GM19463 (cell line): ENCODE measurements around the gene PPP2R2C.

Experiments
- ATAC-seq: cut with Tn5 transposase; IDR thresholded peaks from one replicate; pipeline ENCODE4 v1.9.1; 2021; ENCODE audit warnings: mild to moderate bottlenecking, moderate library complexity; ENCODE audit not compliant: unreplicated experiment

PPP2R2C gene

DNA sequence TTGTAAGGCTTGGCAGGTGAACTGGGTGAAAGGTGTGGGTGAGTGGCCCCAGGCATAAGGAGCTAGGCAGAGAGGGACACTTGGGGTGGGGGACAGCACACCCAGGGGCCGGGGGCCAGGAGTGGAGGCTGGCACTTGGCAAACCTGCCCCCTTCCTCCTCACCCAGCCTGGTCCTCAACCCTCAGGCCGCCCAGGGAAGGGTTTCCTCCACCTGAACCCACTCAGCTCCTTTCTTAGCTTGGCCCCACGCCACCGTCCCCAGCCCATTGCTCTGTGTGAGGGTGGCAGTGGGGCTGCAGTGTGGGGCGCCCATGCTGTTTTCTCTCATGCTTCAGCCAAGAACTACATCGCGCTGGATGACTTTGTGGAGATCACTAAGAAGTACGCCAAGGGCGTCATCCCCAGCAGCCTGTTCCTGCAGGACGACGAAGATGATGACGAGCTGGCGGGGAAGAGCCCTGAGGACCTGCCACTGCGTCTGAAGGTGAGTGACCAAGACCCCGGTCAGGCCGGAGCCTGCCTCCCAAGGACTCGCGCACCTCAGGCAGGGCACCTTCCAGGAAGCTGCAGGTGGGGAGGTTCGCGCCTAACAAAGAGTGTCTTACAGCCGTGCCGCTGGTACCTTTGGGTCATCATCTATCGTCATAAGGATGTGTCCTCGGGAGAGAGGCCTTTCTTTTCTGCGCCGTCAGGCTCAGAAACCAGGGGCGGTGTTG is 177.6 kb downstream of the PPP2R2C start:
- no peak for ATAC-seq

DNA sequence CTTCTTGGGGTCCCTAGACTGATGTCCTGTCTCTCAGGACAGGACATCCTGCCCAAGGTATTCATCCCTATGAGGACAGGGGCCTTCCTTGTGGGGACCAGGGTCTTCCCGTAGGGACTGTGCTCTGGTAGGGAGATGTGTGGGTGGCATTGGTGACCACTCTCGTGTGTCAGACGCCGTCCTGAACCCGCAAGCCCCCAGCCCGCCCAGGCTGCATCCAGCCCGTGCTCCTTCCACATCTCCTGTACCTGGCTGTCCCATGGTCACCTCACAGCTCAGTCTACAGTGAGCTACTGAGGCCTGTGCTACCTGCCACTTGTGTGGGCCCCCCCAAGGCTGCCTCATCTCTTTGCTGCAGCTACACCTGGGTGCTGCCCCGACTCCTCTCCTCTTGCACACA is 178.8 kb downstream of the PPP2R2C start:
- ATAC-seq: no peak

DNA sequence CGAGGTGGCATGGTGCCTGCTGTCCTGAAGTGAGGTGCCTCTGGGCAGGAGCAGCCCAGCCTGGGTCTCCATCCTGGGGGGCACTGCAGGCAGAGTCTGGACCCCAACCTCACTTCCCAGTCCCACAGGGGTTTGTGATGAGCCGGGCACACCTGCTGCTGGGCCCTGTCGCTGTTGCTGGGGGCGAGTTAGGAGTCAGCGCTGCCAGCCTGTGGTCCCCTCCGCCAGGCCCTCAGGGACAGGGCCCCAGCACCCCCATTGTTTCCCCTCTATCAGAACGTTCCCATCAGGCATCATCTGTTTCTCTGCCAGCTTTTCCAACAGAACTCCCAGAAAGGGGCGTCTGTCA is 179.3 kb downstream of the PPP2R2C start:
- ATAC-seq: no peak

GRCh38 chr4:6292376-6293096 is 179.9 kb downstream of the PPP2R2C start:
- no peak for ATAC-seq

DNA sequence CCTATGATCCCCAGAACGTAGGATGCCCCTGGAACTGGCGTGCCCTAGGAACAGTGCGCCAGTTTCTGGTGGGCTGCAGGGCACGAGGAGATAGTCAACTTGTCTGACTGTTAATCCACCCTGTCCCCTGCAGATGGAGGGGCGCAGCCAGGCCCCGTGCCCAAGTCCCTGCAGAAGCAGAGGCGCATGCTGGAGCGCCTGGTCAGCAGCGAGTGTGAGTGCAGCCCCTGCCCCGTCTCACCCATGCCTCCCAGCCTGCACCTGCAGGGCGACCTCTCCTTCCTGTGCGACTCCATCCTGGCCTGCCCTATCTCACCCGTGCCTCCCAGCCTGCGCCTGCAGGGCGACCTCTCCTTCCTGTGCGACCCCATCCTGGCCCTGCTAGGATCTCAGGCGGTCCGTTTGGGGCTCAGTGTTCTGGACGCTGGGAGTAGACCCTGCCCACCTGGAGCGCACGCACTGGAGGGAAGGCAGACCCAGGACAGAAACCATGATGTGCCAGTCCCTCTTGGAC is 180.6 kb downstream of the PPP2R2C start:
- ATAC-seq: no peak

DNA sequence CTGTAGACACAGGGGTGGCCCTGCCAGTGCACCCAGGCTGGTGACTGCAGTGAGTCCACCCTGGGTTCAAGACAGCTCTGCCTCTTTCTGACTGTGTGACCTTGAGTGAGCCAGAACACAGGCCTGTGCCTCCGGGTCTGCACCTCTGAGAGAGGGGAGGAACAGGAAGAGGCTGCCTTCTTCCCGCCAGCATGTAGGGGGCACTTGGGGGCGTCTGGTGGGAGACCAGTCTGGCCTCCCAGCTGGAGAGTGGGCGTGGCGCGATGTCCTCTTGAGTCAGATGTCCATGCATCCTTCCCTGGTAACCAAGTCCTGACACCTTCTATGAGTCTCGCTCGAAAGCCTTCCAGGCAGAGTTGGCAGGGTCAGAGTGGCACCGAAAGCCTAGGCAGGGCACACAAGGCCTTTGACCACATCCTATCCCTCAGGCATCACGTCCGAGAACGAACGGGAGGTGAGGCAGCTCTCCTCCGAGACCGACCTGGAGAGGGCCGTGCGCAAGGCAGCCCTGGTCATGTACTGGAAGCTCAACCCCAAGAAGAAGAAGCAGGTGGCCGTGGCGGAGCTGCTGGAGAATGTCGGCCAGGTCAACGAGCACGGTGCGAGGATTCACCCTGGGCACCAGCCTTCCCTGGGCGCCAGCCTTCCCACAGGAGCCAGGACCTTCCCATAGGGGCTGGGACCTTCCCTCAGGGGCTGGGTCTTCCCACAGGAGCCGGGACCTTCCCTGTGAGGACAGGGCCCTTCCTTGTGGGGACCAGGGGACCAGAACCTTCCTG is 181.5 kb downstream of the PPP2R2C start:
- no peak for ATAC-seq

DNA sequence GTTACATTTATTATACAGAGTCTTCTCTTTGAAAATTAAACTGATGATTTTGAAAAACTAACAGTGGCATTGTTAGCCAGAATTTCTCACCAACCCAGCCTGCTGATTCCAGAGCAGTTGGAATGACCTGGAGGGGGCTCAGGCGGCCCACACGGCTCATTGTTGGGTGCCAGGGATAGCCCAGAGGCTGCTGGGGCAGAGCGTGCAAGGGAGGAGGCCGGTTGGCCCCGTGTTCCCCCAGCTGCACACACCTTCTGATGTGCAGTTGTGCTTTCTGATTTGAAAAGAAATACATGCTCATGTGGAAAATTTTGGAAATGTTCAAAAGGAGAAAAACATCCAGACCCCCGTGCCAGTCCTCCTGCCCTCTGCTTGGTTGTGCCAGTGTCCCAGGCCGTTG is 182.2 kb downstream of the PPP2R2C start:
- no peak for ATAC-seq

DNA sequence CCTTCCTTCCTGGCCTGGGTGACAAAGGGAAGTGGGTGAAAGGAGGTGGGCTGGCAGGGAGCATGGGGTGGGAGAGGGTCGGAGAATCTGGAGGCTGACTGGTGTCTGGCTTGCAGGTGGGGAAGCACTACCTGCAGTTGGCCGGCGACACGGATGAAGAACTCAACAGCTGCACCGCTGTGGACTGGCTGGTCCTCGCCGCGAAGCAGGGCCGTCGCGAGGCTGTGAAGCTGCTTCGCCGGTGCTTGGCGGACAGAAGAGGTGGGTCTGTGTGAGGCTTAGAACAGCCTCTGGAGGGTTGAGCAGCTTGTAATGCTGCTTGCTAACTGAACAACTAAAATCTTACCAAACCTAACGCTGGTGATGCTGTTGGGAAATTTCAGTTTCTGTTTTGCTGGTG is 183.5 kb downstream of the PPP2R2C start:
- ATAC-seq: no peak

DNA sequence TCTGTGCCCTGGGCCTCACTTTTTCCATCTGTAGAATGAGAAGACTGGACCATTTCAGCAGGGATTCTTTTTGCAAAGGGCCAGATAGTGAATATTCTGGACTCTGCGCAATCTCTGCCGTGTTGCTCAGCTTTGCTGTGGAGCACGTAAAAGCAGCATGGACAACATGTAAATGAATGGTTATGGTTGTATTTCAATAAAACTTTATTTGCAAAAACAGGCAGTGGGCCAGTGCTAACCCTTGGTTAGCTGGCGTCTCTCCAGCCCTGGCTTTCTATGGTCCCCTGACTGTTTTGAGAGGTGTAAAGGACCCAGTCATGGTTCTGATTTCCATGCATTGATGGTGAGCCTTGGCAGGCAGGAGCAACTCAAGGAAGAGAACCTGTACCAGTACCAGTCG is 184.1 kb downstream of the PPP2R2C start:
- ATAC-seq: no peak

DNA sequence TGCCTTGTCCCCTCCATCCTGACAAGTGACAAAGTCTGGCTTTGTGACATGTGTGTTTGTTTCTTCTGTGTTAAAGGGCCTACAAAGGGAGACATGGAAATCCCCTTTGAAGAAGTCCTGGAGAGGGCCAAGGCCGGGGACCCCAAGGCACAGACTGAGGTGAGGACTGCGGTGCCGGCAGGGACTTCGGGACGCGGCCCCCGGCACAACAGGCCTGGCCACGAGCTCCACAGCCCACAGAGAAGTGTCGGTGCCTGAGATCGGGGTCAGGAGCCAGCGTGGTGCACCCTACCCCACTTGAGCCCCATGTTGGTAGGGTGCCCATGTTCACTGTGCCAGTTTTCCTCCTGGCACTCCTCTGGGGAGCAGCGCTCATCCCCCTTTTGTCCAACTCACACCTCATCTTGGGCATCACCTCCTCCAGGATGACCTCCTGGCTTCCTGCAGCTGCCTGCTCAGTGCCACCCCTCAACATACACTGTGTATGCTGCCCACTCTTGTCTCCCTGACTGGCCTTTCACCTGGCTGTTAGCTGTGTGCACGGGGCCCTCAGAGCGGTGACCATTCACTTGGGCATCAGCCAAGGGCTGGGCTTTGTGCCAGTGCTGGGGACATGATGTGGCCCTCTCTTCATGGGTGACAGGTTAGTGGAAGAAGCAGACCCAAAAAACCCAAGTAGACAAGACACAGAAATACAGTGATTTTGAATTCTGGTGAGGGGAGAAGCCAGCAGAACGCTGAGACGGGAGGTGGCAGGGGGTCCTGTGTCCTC is 185.2 kb downstream of the PPP2R2C start:
- ATAC-seq: no peak

- no peak for ATAC-seq
Observed at GRCh38 chr4:6283282-6283681, 189.1 kb downstream of the PPP2R2C start.

- no peak for ATAC-seq
Observed at GRCh38 chr4:6282314-6282771, 190.1 kb downstream of the PPP2R2C start.

DNA sequence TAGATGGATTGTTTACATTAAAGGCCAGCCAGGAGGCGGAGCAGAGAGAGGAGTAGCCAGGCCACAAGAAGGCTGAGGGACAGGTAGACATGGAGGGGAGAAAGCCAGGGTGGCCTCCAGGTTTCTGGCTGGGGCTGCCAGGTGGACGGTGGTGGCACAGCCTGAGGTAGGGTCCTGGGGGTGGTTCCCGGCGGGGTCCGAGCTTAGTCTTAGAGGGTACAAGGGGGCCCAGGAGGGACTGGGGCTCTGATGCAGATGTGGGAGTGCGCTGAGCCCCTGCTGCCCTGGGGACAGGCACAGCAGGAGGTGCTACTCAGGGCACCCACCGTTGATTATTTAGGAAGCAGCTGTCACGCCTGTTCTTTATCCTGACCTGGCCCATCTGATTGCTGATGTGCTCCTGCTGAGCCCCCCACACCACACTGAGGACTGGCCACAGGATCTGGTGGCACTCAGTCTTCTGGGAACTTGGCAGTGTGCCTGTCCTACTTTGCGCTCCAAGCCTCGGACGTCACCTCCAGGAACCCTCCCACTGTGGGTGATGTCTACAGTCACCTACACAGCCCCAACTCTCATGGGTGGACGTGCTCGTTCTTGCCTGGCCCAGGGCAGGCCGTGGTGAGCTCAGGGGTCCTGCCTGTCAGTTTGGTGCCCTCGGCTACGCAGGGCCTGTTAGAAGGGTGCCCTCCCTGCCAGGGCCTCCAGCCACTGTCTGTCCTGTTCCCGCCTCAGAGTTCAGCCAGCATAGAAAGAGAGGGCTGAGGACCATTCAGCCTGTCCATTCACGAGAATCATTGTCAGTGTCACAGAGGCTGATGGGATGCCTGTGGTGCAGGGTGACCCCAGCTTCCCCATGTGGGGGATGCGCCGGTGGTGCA is 190.7 kb downstream of the PPP2R2C start:
- no peak for ATAC-seq

- ATAC-seq: no peak
Observed at GRCh38 chr4:6280365-6280996, 191.9 kb downstream of the PPP2R2C start.

GRCh38 chr4:6279582-6280289 is 192.7 kb downstream of the PPP2R2C start:
- ATAC-seq: no peak

- peak; percentile 92 for ATAC-seq
Observed at GRCh38 chr4:6278801-6279197, 193.6 kb downstream of the PPP2R2C start.

DNA sequence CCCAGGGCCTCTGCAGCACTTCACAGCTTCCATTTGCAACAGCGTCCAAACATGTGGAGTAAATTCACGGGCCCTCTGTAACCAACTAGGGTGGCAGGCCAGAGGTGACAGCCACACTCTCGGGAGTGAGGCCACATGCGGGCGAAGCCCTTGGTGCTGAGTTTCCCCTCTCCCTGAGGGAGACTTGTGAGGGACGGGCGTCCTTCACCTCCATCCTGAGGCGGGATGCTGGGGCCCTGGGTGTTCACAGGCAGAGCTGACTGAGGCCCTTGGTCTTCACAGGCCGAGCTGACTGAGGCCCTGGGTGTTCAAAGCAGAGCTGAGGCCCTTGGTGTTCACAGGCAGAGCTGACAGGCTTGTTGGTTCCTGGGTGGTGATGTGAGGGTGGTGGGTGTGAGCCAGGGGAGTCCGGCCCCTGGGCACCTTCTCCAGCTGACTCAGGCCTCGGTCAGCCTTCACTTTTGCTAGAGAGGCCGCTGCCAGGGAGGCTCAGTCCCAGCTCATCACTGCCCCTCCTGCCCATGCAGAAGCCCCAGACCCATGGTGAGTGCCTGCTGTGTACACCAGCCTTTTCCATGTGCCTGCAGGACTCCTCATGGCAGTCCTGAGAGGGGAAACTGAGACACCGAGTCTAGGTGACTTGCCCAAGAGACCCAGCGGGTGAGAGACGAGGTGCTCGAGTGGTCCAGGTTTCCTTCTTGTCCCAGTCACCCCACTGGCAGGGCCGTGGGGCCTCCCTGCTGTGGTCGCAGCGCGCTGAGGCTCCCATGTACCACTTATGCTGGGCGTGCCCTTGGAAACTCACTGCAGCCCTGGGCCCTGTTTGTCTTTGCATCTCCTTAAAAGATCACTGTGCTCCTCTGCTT is 194.2 kb downstream of the PPP2R2C start:
- peak; percentile 1 for ATAC-seq
